Spleen (tissue), 11 donors: ENCODE measurements around the gene PALLD. TPM values are rescaled to one million over a fixed set of nuclear protein-coding genes. Genes with fewer than 3 reads are reported as not detected.

ENCODE experiments used
- DNase-seq: peaks from one replicate; pipeline ENCODE4 v3.0.0-alpha.2; 2020
- H3K27ac ChIP-seq, 8 donors: fragments of 200-600 bp; sonication (generic) in 7 of 8; 1 replicate in 4 of 8; 2 replicates in 4 of 8; pipeline versions ENCODE4 v1.5.0 to v1.8.0; 2016 to 2021; ENCODE audit warnings: inconsistent platforms in 4 of 8, mild to moderate bottlenecking in 4 of 8, moderate library complexity in 1 of 8
- H3K27me3 ChIP-seq, 7 donors: fragments of 200-600 bp; sonication (generic) in 6 of 7; replicated peaks in 1 of 7; 1 replicate in 4 of 7; 2 replicates in 3 of 7; pipeline versions ENCODE4 v1.5.0 to v1.8.0; 2016 to 2021; ENCODE audit warnings: inconsistent platforms in 3 of 7, mild to moderate bottlenecking in 1 of 7
- H3K36me3 ChIP-seq, 6 donors: fragments of 200-600 bp; sonication (generic) in 5 of 6; 1 replicate in 4 of 6; 2 replicates in 2 of 6; pipeline versions ENCODE4 v1.5.0 to v1.8.0; 2016 to 2021; ENCODE audit warnings: inconsistent platforms in 2 of 6
- H3K4me1 ChIP-seq, 6 donors: fragments of 200-600 bp; sonication (generic) in 5 of 6; 1 replicate in 3 of 6; 2 replicates in 3 of 6; pipeline versions ENCODE4 v1.5.0 to v1.8.0; 2016 to 2021; ENCODE audit warnings: inconsistent platforms in 3 of 6
- H3K4me3 ChIP-seq, 8 donors: fragments of 200-600 bp; sonication (generic) in 7 of 8; 1 replicate in 4 of 8; 2 replicates in 4 of 8; pipeline versions ENCODE4 v1.5.0 to v1.8.0; 2016 to 2021; ENCODE audit warnings: inconsistent platforms in 4 of 8, mild to moderate bottlenecking in 4 of 8, moderate library complexity in 2 of 8
- H3K9me3 ChIP-seq, 8 donors: fragments of 200-600 bp; sonication (generic) in 7 of 8; 1 replicate in 4 of 8; 2 replicates in 4 of 8; pipeline versions ENCODE4 v1.5.0 to v1.8.0; 2016 to 2021; ENCODE audit warnings: inconsistent platforms in 4 of 8
- CTCF ChIP-seq, 11 experiments: fragments of 200-600 bp in 7 of 11; fragments of 450-650 bp in 4 of 11; sonication (generic) in 4 of 11; IDR thresholded peaks in 8 of 11; conservative IDR thresholded peaks in 3 of 11; 1 replicate in 7 of 11; 2 replicates in 4 of 11; pipeline versions ENCODE4 v1.4.0 to v1.8.0; 2016 to 2021; ENCODE audit warnings: antibody characterized with exemption in 11 of 11, inconsistent platforms in 4 of 11, mild to moderate bottlenecking in 1 of 11
- POLR2A ChIP-seq, 3 donors: fragments of 450-650 bp; IDR thresholded peaks; one replicate each; pipeline ENCODE4 v1.5.1; 2017; ENCODE audit warnings: antibody characterized with exemption in 3 of 3, mild to moderate bottlenecking in 1 of 3
- POLR2AphosphoS5 ChIP-seq, 3 donors: sonication (generic); formaldehyde crosslinking; IDR thresholded peaks; one replicate each; pipeline ENCODE4 v1.5.1; 2017; ENCODE audit warnings: antibody characterized with exemption in 3 of 3
- WGBS, 5 donors: extraction: QIAGEN DNeasy Blood & Tissue Kit in 3 of 5; methylation state at CpG; one replicate each; pipeline versions ENCODE4 v1.1.5 to v1.1.7; 2013 to 2018; 5-methylcytosine and 5-hydroxymethylcytosine counted together
- intact Hi-C: fragments of 100-400 bp; cut with DNase I; formaldehyde crosslinking; loops from one replicate; pipeline ENCODE4 v1.15.0; 2023; ENCODE audit warnings: low total_unique reads
- polyA plus RNA-seq, 3 donors: library from polyadenylated mRNA; stranded (reverse); fragments of 200-250 nt; gene quantifications; one replicate each; pipeline ENCODE4 v1.2.1, GENCODE V29; 2013
- total RNA-seq, 7 donors: library from RNA; depleted of rRNA in 3 of 7; stranded (reverse); fragments of >200 nt in 3 of 7; fragmentation: NEBNext Ultra II Directional in 4 of 7; extraction: Animal tissue kit (Norgen Biotek cat#: 25700) in 4 of 7; gene quantifications; one replicate each; pipeline versions ENCODE4 v1.1.0 to v1.2.1, GENCODE V29; 2016 to 2021
- donor health status: healthy with polysubstance abuse.
- donor health status: DM: no; HTN: no; CAD: no; lungs with moderate emphysema.
- donor health status: DM: no; HTN: no; CAD: no.
- donor health status: Bipolar disorder and iron deficiency.
- donor health status: healthy.
- donor health status: DM: no; HTN: no; CAD: no.
- donor health status: DM: yes; HTN: yes; CAD: no.

Gene PALLD
- total and polyA plus RNA-seq, 10 donors, result 24.3 to 228 (median 142) TPM

- H3K9me3 ChIP-seq, result no peaks in the 10 kb centered on the region
- intact Hi-C loops, result no loop called here
- no peak overlapping the region for H3K27ac ChIP-seq
- no peak for DNase-seq
- no peaks in the 10 kb centered on the region for H3K36me3 ChIP-seq
- 66 to 83% (median 69%) methylated on average over 7 of the region's 7 CpGs for WGBS, 5 donors
- peaks cover 0 to 3% (median 0%) of the 10 kb centered on the region in 6 donors for H3K4me1 ChIP-seq
- TF ChIP-seq CTCF (IDR thresholded peaks at IDR 0.05 in 8 of 11, conservative IDR thresholded peaks at IDR 0.05 in 3 of 11), result no peak
- no peak for TF ChIP-seq POLR2A (IDR thresholded peaks at IDR 0.05)
- TF ChIP-seq POLR2AphosphoS5 (IDR thresholded peaks at IDR 0.05), result no peak
- no peak overlapping the region for H3K4me3 ChIP-seq
- H3K27me3 ChIP-seq, result peaks cover 0 to 7% (median 0%) of the 10 kb centered on the region in 7 donors
These were observed 149.3 kb downstream of the PALLD start for GRCh38 chr4:168646001-168646768.

- Histone ChIP-seq H3K27me3 (no peaks in the 10 kb centered on the region), H3K36me3 (no peaks in the 10 kb centered on the region), H3K4me3 (no peak overlapping the region), H3K4me1 (peaks cover 0 to 4% (median 0%) of the 10 kb centered on the region in 6 donors), H3K9me3 (no peaks in the 10 kb centered on the region), H3K27ac (no peak overlapping the region)
- DNase-seq, result no peak
- no peak for TF ChIP-seq CTCF (IDR thresholded peaks at IDR 0.05 in 8 of 11, conservative IDR thresholded peaks at IDR 0.05 in 3 of 11)
- TF ChIP-seq POLR2A (IDR thresholded peaks at IDR 0.05), result no peak
- no peak for TF ChIP-seq POLR2AphosphoS5 (IDR thresholded peaks at IDR 0.05)
- intact Hi-C loops, result no loop called here
- WGBS, 5 donors, result 81 to 89% (median 84%) methylated on average over 8 of the region's 8 CpGs
These were observed 151.0 kb downstream of the PALLD start for GRCh38 chr4:168647646-168648375.

GRCh38 chr4:168648494-168648893 lies 151.6 kb downstream of the PALLD start:
- Histone ChIP-seq H3K9me3 (no peaks in the 10 kb centered on the region), H3K4me3 (no peak overlapping the region), H3K27me3 (no peaks in the 10 kb centered on the region), H3K36me3 (no peaks in the 10 kb centered on the region), H3K4me1 (peaks cover 0 to 4% (median 0%) of the 10 kb centered on the region in 6 donors), H3K27ac (no peak overlapping the region)
- DNase-seq, result no peak
- intact Hi-C loops, result no loop called here
- 61 to 82% (median 76%) methylated on average over 3 of the region's 3 CpGs for WGBS, 5 donors
- no peak for TF ChIP-seq POLR2AphosphoS5 (IDR thresholded peaks at IDR 0.05)
- TF ChIP-seq POLR2A (IDR thresholded peaks at IDR 0.05), result no peak
- no peak for TF ChIP-seq CTCF (IDR thresholded peaks at IDR 0.05 in 8 of 11, conservative IDR thresholded peaks at IDR 0.05 in 3 of 11)

- DNase-seq, result no peak
These were observed 152.1 kb downstream of the PALLD start for GRCh38 chr4:168648929-168649328.

More at GRCh38 chr4:168648929-168649328, 152.1 kb downstream of the PALLD start:
- intact Hi-C loops, result no loop called here
- Histone ChIP-seq H3K4me1 (peaks cover 0 to 4% (median 0%) of the 10 kb centered on the region in 6 donors), H3K4me3 (no peak overlapping the region), H3K9me3 (no peaks in the 10 kb centered on the region), H3K36me3 (no peaks in the 10 kb centered on the region), H3K27me3 (no peaks in the 10 kb centered on the region), H3K27ac (no peak overlapping the region)
- 79 to 88% (median 85%) methylated on average over 3 of the region's 3 CpGs for WGBS, 5 donors
- no peak for TF ChIP-seq POLR2AphosphoS5 (IDR thresholded peaks at IDR 0.05)
- no peak for TF ChIP-seq POLR2A (IDR thresholded peaks at IDR 0.05)
- no peak for TF ChIP-seq CTCF (IDR thresholded peaks at IDR 0.05 in 8 of 11, conservative IDR thresholded peaks at IDR 0.05 in 3 of 11)
